Right renal cortex interstitium (tissue), 3 donors: Measurements from ENCODE around the gene FAM222B. TPM values are rescaled to one million over a fixed set of nuclear protein-coding genes. Genes with fewer than 3 reads are reported as not detected.
"Not testable (repeated sequence)": the region's sequence is repeated elsewhere in the genome, so short reads cannot be mapped to it uniquely, and the experiment has no call there.

Experiments
- DNase-seq, 3 donors: peaks; one replicate each; pipeline ENCODE4 v3.0.0-alpha.2; 2013; ENCODE audit warnings: low read depth in 3 of 3, low spot score in 2 of 3
- polyA plus RNA-seq, 3 donors: library from polyadenylated mRNA; unstranded; fragments of 120-200 nt; gene quantifications; one replicate each; pipeline ENCODE4 v1.2.1, GENCODE V29; 2013; ENCODE audit not compliant: insufficient read length in 3 of 3

The FAM222B gene
- polyA plus RNA-seq, 3 donors: 19.7 to 20.0 (median 19.9) TPM

- DNase-seq: no peak
Measured at GRCh38 chr17:28735242-28735722, 107.3 kb downstream of the FAM222B start.

GRCh38 chr17:28734712-28735241, 107.8 kb downstream of the FAM222B start:
- no peak for DNase-seq

GRCh38 chr17:28733346-28733745, 109.2 kb downstream of the FAM222B start:
- DNase-seq: no peak

- DNase-seq: no peak
Measured at GRCh38 chr17:28729950-28730330, 112.7 kb downstream of the FAM222B start.

- peak in 2 of 3 donors; percentile 85 for DNase-seq
Measured at GRCh38 chr17:28728364-28729200, 114.0 kb downstream of the FAM222B start, which contains the start of gene NEK8. Gene NEK8, plus strand, starts transcription at chr17:28728788. Its CDS starts 26 bp downstream, at chr17:28728814.

- peak in 2 of 3 donors; percentile 83 to 94 for DNase-seq
Measured at GRCh38 chr17:28726627-28727491, 115.7 kb downstream of the FAM222B start.

- no peak for DNase-seq
Measured at GRCh38 chr17:28726226-28726626, 116.4 kb downstream of the FAM222B start, which contains the start of gene TLCD1. Gene TLCD1, minus strand, starts transcription at chr17:28726233. Its CDS starts 136 bp downstream, at chr17:28726097.

GRCh38 chr17:28725660-28726225, 116.8 kb downstream of the FAM222B start:
- no peak for DNase-seq

- no peak for DNase-seq
Measured at GRCh38 chr17:28725166-28725659, 117.4 kb downstream of the FAM222B start.

- DNase-seq: no peak
Measured at GRCh38 chr17:28724500-28725165, 118.0 kb downstream of the FAM222B start.

GRCh38 chr17:28723836-28724499, 118.6 kb downstream of the FAM222B start:
- DNase-seq: not testable (repeated sequence)

GRCh38 chr17:28723159-28723835, 119.3 kb downstream of the FAM222B start:
- no peak for DNase-seq

GRCh38 chr17:28722417-28723158, 120.0 kb downstream of the FAM222B start:
- DNase-seq: no peak

- DNase-seq: not testable (repeated sequence)
Measured at GRCh38 chr17:28720997-28721329, 121.6 kb downstream of the FAM222B start.

- DNase-seq: no peak
Measured at GRCh38 chr17:28720247-28720996, 122.2 kb downstream of the FAM222B start.

GRCh38 chr17:28719021-28719433, 123.6 kb downstream of the FAM222B start:
- no peak for DNase-seq

GRCh38 chr17:28718333-28719020, 124.1 kb downstream of the FAM222B start:
- peak in 2 of 3 donors; percentile 45 to 54 for DNase-seq
